ENCODE data around the gene PSMB8.

The PSMB8 gene

DNA sequence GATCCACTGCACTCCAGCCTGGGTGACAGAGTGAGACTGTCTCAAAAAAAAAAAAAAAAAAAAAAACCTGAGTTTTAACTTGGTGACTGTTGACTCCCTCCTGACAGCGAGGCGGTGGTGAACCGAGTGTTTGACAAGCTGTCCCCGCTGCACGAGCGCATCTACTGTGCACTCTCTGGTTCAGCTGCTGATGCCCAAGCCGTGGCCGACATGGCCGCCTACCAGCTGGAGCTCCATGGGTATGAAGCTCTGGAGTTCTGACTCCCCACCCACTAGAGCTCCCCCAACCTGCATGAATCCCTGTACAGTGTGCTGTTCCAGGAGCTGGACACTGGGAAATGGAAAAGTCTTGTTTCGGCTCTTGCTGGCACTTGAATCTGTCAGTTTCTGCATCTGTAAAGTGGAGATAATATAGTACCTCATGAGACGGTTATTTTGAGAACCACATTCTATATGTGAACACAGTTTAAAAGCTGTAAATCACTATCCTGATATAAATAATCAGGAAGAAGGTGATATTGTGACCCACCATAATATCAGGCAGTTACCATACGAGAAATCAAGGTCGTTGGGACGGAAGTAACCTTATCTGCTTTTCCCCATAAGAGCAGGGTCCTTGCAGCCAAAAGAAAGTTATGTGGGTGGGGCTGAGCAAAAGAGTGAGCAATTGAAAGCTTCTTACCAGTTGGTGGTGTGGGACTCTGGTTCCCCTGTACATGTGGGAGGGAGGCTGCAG, 13.5 kb upstream of the PSMB8 start:
- in situ Hi-C loops (cut with HindIII; ENCODE audit: low sequenced_read_pairs) = no loop called here

DNA sequence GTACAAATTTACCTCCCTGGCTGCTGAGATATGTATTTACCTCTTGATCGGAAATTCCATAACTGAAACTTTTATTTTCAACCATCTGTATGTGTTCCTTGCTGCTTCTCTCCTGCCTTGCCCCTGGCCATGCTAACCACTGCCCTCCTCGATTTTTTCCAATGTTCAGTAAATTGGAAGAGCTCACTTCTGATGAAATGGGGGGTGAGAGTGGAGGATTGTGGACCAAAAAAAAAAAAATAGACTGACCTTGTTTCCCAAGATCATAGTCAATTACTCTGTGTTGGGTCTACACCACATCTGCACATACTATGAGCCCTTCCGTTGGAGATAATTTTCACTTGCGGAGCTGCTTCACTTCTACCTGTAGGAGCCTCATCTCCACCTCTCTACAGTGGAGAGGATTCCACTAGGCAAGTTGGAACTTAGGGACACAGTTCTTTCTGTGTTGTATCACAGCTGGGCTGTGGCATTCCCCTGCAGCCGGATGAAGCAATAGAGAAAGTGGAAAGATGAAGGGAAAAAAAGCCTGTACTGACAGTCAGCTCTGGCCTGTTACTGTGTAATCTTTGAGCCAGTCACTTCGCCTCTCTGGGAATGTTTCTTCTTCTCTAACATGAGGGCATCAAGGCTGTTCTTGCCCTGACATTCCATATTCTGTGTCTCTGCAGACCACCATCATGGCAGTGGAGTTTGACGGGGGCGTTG, 11.8 kb upstream of the PSMB8 start:
- in situ Hi-C loops (cut with HindIII; ENCODE audit: low sequenced_read_pairs) = no loop called here

DNA sequence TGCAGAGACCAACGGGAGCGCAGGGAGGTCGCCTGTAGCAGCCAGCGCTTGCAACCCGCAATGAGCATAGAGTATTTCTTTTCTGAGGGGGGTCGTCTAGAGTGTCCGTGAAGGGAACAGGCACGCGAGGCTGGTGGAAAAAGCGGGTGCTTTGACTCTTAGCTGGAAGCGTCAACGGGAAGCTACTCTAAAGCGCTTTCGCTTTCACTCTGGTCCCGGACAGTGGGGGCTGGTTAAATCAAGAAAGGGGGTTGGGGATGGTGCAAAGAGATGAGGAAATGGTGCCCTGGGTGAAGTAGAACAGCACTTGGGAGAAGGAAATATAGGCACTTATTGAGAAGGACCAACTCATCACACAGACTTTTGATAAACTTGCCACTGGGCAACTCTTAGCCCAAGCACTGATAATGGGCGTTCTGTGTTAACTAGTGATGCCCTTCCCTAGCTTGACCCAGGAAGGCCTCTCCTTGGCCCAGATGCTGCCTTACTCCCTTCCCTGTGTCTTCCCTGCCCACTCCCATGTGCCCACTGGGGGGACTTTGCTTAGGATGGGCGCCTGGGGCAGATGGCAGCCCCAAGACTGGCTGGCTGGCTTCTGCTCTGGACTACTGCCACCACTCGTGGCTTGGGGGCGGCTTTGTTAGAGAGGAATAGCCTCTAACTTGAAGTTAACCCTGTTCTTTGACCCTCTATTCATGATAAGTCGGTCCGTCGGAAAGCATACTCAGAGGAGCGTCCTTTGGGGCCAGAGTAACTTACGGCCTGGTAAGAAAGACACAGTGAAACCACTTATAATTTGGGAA, 10.7 kb upstream of the PSMB8 start:
- in situ Hi-C loops (cut with HindIII; ENCODE audit: low sequenced_read_pairs) = no loop called here

GRCh38 chr6:32853541-32854375, 9.9 kb upstream of the PSMB8 start, which contains the start of the genes PSMB9 and TAP1:
Gene PSMB9 (plus strand): TSS chr6:32854192. CDS start chr6:32854230, 38 bp downstream.
Gene TAP1 (minus strand): TSS chr6:32853704. CDS start chr6:32853636, 68 bp downstream.
- in situ Hi-C loops (cut with HindIII; ENCODE audit: low sequenced_read_pairs) = no loop called here

- in situ Hi-C loops (cut with HindIII; ENCODE audit: low sequenced_read_pairs) = no loop called here
These were observed 9.1 kb upstream of the PSMB8 start for GRCh38 chr6:32852844-32853540.

- in situ Hi-C loops (cut with HindIII; ENCODE audit: low sequenced_read_pairs) = no loop called here
These were observed 8.4 kb upstream of the PSMB8 start for GRCh38 chr6:32852018-32852843.

DNA sequence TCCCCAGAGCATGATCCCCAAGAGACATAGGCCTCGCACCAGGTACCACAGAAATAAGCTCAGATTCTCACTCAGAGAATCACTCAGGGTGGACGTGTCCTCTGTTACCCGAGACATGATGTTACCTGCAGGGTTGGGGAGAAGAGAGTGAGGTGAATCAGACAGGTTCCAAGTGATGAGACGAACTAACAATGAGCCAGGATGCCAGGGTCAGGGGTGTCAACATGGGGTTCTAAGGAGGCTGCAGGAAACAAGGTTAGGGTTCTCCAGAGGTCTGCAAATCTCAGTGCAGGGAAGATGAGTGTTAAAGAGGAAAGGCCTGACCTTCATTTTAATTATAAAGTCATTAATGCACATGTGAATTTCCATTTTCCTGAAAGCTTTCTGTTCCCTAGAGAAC, 7.2 kb upstream of the PSMB8 start:
- in situ Hi-C loops (cut with HindIII; ENCODE audit: low sequenced_read_pairs) = no loop called here

- in situ Hi-C loops (cut with HindIII; ENCODE audit: low sequenced_read_pairs) = no loop called here
These were observed 5.3 kb upstream of the PSMB8 start for GRCh38 chr6:32849126-32849525.

- in situ Hi-C loops (cut with HindIII; ENCODE audit: low sequenced_read_pairs) = no loop called here
These were observed 3.9 kb upstream of the PSMB8 start for GRCh38 chr6:32847795-32848194.

GRCh38 chr6:32847004-32847403, 3.2 kb upstream of the PSMB8 start:
- in situ Hi-C loops (cut with HindIII; ENCODE audit: low sequenced_read_pairs) = no loop called here

GRCh38 chr6:32845384-32845884, 1.6 kb upstream of the PSMB8 start:
- in situ Hi-C loops (cut with HindIII; ENCODE audit: low sequenced_read_pairs) = no loop called here

DNA sequence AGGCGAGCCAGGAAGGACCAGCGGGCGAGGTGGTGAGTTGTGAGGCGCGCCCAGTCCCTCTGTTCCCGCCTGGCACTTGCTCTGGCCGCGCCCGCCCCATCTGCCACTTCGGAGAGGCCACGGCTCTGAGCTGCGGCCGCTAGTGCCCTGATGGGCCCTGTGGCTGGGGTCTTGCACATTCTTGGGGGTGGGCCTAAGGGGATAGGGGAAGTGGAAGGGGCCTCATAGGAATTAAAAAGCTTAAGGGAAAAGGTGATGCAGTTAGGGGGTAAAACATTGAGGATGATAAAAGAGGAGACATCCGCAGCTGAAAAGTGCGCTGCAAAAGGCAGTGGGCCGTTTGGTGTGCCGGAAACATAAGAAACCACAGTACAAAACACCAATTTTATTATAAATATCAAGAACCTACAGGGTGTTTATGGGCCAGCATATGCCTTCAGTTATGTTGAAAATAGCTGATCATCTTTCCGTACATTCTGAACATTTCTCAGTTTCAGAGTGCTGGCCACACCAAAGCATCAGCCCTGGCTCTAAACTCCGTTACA, 1.1 kb upstream of the PSMB8 start:
- in situ Hi-C loops (cut with HindIII; ENCODE audit: low sequenced_read_pairs) = loop anchor here (5.0 kb wide), 1 partner anchor 122 kb away; the partner anchor contains the start of gene BRD2

- in situ Hi-C loops (cut with HindIII; ENCODE audit: low sequenced_read_pairs) = loop anchor here (5.0 kb wide), 1 partner anchor 124 kb away; the partner anchor contains the start of gene BRD2
These were observed 392 bp downstream of the PSMB8 start for GRCh38 chr6:32843331-32843978.

DNA sequence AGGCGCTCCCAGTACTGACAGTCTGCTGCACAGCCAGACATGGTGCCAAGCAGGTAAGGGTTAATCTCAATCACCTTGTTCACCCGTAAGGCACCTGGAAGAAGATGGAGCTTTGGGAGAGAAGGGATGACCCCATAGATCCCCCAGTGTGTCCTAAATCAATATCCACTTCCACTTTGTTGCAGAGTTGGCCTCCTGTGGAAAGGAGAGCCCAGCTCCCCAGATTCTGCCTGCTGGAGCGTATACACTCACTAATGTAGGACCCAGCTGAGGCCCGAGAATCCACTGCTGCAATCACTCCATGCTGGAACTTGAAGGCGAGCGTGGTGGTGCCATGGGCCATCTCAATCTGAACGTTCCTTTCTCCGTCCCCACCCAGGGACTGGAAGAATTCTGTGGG, 1.2 kb downstream of the PSMB8 start:
- in situ Hi-C loops (cut with HindIII; ENCODE audit: low sequenced_read_pairs) = loop anchor here (5.0 kb wide), 1 partner anchor 125 kb away; the partner anchor contains the start of gene BRD2

DNA sequence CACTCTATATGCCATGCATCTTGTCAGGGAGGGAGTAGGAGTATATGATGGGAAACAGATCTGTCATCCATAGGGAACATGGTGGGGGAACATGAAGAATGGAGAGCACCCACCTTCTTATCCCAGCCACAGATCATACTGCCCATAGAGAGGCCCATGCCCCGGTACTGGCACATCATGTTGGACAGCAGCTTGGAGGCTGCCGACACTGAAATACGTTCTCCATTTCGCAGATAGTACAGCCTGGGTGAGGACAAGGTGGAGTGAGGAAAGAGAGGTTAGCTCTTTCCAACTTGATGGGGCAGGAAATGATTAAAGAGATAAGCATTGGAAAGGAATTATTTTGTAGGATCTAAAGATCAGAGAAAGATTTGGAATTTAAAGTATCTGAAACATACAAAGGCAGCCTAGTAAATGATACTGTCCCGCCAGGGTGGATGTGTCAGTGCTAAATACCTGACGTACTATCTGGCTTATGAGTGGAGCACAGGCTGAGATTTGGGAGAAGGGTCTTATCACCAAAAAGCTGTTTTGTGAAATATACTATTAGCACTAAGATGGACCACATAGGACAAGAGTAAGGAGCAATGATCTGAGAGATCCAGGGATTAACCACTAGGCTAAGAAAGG, 1.7 kb downstream of the PSMB8 start:
- in situ Hi-C loops (cut with HindIII; ENCODE audit: low sequenced_read_pairs) = loop anchor here (5.0 kb wide), 1 partner anchor 125 kb away; the partner anchor contains the start of gene BRD2

DNA sequence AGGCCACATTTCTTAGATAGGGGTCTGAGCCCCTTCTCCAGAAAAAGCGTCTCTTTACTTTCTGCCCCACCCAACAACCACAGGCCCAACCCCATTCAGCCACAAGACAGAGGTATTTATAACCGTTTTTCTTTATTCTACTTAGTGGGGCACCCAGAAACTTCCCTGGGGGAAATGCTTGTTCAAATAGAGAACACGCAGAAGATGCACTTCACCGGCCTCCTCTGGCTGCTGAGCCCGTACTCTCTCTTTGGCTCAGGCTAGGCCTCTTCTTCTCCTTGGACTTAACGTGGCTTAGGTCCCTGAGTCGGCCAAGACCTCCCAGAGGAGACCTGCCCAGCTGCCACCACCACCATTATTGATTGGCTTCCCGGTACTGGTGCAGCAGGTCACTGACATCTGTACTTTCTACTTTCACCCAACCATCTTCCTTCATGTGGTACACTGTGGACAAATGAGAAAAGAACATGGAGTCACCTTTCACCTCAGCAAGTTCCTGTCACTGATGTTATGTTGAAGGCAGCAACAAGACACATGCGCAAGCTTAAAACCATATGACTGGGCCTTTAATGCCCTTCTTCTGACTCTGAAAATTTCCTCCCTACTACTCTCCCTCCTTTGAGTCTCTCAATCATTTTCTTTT, 3.1 kb downstream of the PSMB8 start:
- in situ Hi-C loops (cut with HindIII; ENCODE audit: low sequenced_read_pairs) = loop anchor here (5.0 kb wide), 1 partner anchor 127 kb away; the partner anchor contains the start of gene BRD2

GRCh38 chr6:32839356-32839755, 4.5 kb downstream of the PSMB8 start:
- in situ Hi-C loops (cut with HindIII; ENCODE audit: low sequenced_read_pairs) = no loop called here
